Measurements from ENCODE around the gene COX7B2. TPM values are rescaled to one million over a fixed set of nuclear protein-coding genes. Genes with fewer than 3 reads are reported as not detected.

Gene COX7B2
- total RNA-seq, 4 donors from 2014 or later: not detected

- Histone ChIP-seq H3K9me3 (no peaks in the 10 kb centered on the region), H3K27ac (no peak overlapping the region), H3K4me1 (no peaks in the 10 kb centered on the region), H3K36me3 (no peaks in the 10 kb centered on the region), H3K4me3 (no peak overlapping the region), H3K27me3 (no peaks in the 10 kb centered on the region)
- TF ChIP-seq POLR2A (IDR thresholded peaks at IDR 0.05) (no peak), CTCF (IDR thresholded peaks at IDR 0.05) (no peak)
- WGBS, 2 donors: 57 to 79% methylated on average over 3 of the region's 3 CpGs
- DNase-seq: no peak
- intact Hi-C loops (cut with DNase I): no loop called here
Observed at GRCh38 chr4:46950826-46951225, 41.8 kb upstream of the COX7B2 start.

DNA sequence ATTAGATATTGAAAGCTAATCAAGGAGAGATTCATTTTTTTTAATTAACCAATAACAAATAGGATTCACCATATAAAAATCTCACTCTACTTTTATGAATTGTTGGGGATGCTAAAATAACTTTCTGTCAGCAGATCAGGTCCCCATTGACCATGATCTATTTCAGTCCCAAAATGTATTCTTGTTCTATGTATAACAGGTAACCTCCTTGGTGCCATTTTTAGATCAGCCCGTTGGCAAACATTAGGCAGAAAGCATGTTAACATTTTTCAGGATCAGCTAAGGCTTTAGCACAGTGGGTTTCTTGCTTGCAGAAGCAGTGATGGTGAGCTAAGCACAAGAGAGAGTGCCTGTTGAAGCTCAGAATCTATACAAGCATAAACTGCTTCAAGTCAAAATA is 40.8 kb upstream of the COX7B2 start:
- 60 to 75% methylated on average over 1 of the region's 1 CpG for WGBS, 2 donors
- H3K9me3 ChIP-seq: no peaks in the 10 kb centered on the region
- no peak overlapping the region for H3K27ac ChIP-seq
- intact Hi-C loops (cut with DNase I): no loop called here
- H3K4me1 ChIP-seq: no peaks in the 10 kb centered on the region
- no peak for TF ChIP-seq POLR2A (IDR thresholded peaks at IDR 0.05)
- TF ChIP-seq CTCF (IDR thresholded peaks at IDR 0.05): no peak
- H3K4me3 ChIP-seq: no peak overlapping the region
- no peak for DNase-seq
- no peaks in the 10 kb centered on the region for H3K27me3 ChIP-seq
- no peaks in the 10 kb centered on the region for H3K36me3 ChIP-seq

GRCh38 chr4:46947541-46947940 is 38.5 kb upstream of the COX7B2 start:
- Histone ChIP-seq H3K36me3 (no peaks in the 10 kb centered on the region), H3K27ac (no peak overlapping the region), H3K9me3 (no peaks in the 10 kb centered on the region), H3K4me3 (no peak overlapping the region), H3K27me3 (no peaks in the 10 kb centered on the region), H3K4me1 (no peaks in the 10 kb centered on the region)
- no peak for DNase-seq
- intact Hi-C loops (cut with DNase I): no loop called here
- TF ChIP-seq POLR2A (IDR thresholded peaks at IDR 0.05) (no peak), CTCF (IDR thresholded peaks at IDR 0.05) (no peak)
- WGBS, 2 donors: 40 to 56% methylated on average over 2 of the region's 2 CpGs

- Histone ChIP-seq H3K9me3 (no peaks in the 10 kb centered on the region), H3K27me3 (no peaks in the 10 kb centered on the region), H3K4me3 (no peak overlapping the region), H3K4me1 (no peaks in the 10 kb centered on the region), H3K36me3 (no peaks in the 10 kb centered on the region), H3K27ac (no peak overlapping the region)
- 52 to 65% methylated on average over 6 of the region's 6 CpGs for WGBS, 2 donors
- intact Hi-C loops (cut with DNase I): no loop called here
- TF ChIP-seq CTCF (IDR thresholded peaks at IDR 0.05): no peak
- TF ChIP-seq POLR2A (IDR thresholded peaks at IDR 0.05): no peak
- no peak for DNase-seq
Observed at GRCh38 chr4:46946919-46947536, 38.0 kb upstream of the COX7B2 start.

GRCh38 chr4:46945062-46945461 is 36.0 kb upstream of the COX7B2 start:
- TF ChIP-seq CTCF (IDR thresholded peaks at IDR 0.05) (no peak), POLR2A (IDR thresholded peaks at IDR 0.05) (no peak)
- no peaks in the 10 kb centered on the region for H3K36me3 ChIP-seq
- H3K4me1 ChIP-seq: no peaks in the 10 kb centered on the region
- H3K9me3 ChIP-seq: no peaks in the 10 kb centered on the region
- no peak overlapping the region for H3K4me3 ChIP-seq
- H3K27me3 ChIP-seq: no peaks in the 10 kb centered on the region
- no peak for DNase-seq
- intact Hi-C loops (cut with DNase I): no loop called here
- no peak overlapping the region for H3K27ac ChIP-seq

All from esophagus squamous epithelium (tissue), 5 donors.